DOHH2 (cell line): ENCODE measurements around the gene MAML2.
"Not testable (repeated sequence)": the region's sequence is repeated elsewhere in the genome, so short reads cannot be mapped to it uniquely, and the experiment has no call there.

Source experiments
- H3F3A ChIP-seq: fragments of 200-600 bp; sonication (generic), shearing (Covaris generic); 2 replicates; pipeline ENCODE4 v1.6.0; 2016; ENCODE audit warnings: antibody characterized with exemption, mild to moderate bottlenecking; ENCODE audit not compliant: control insufficient read depth, insufficient read depth
- H3K27ac ChIP-seq: fragments of 200-600 bp; sonication (generic); 2 replicates; pipeline ENCODE4 v1.5.1; 2014; ENCODE audit warnings: low read depth, mild to moderate bottlenecking, low read length, moderate library complexity
- H3K27me3 ChIP-seq: fragments of 200-600 bp; sonication (generic); 2 replicates; pipeline ENCODE4 v1.6.1; 2014; ENCODE audit warnings: mild to moderate bottlenecking, low read length, mixed read lengths; ENCODE audit not compliant: control insufficient read depth
- H3K36me3 ChIP-seq: fragments of 200-600 bp; sonication (generic); 2 replicates; pipeline ENCODE4 v1.6.1; 2014; ENCODE audit warnings: mild to moderate bottlenecking, low read length, moderate library complexity, mixed read lengths; ENCODE audit not compliant: control insufficient read depth
- H3K4me1 ChIP-seq: fragments of 200-600 bp; sonication (generic); 2 replicates; pipeline ENCODE4 v1.6.1; 2014; ENCODE audit warnings: mild to moderate bottlenecking, low read length, mixed read lengths; ENCODE audit not compliant: control insufficient read depth
- H3K4me2 ChIP-seq: fragments of 200-600 bp; sonication (generic); 2 replicates; pipeline ENCODE4 v1.6.0; 2014; ENCODE audit warnings: mild to moderate bottlenecking, low read length, moderate library complexity
- H3K4me3 ChIP-seq: fragments of 200-600 bp; sonication (generic); 2 replicates; pipeline ENCODE4 v1.5.1; 2014; ENCODE audit warnings: mild to moderate bottlenecking, low read length, mixed read lengths
- H3K79me2 ChIP-seq: fragments of 200-600 bp; sonication (generic); 2 replicates; pipeline ENCODE4 v1.6.1; 2014; ENCODE audit warnings: mild to moderate bottlenecking, low read length, mixed read lengths; ENCODE audit not compliant: control insufficient read depth
- H3K9me2 ChIP-seq: fragments of 200-600 bp; sonication (generic); replicated peaks from 2 replicates; pipeline ENCODE4 v1.6.1; 2014; ENCODE audit warnings: mild to moderate bottlenecking, low read length, mixed read lengths; ENCODE audit not compliant: control insufficient read depth
- H3K9me3 ChIP-seq: fragments of 200-600 bp; sonication (generic); 2 replicates; pipeline ENCODE4 v1.6.1; 2014; ENCODE audit warnings: antibody characterized with exemption, low read length, mixed read lengths; ENCODE audit not compliant: control insufficient read depth, insufficient read depth
- H4K20me1 ChIP-seq: fragments of 200-600 bp; sonication (generic); 2 replicates; pipeline ENCODE4 v1.6.0; 2014; ENCODE audit warnings: low read depth, mild to moderate bottlenecking, antibody characterized with exemption, low read length, moderate library complexity; ENCODE audit not compliant: control insufficient read depth, insufficient read depth
- CTCF ChIP-seq: fragments of 200-600 bp; sonication (generic); IDR thresholded peaks from one replicate; pipeline ENCODE4 v1.5.1; 2014; ENCODE audit warnings: antibody characterized with exemption, mild to moderate bottlenecking, low read depth, low read length; ENCODE audit not compliant: poor library complexity, severe bottlenecking
- EZH2phosphoT487 ChIP-seq: fragments of 200-600 bp; sonication (generic); IDR thresholded peaks from 2 replicates; pipeline ENCODE4 v1.6.1; 2017; ENCODE audit warnings: borderline replicate concordance, mild to moderate bottlenecking, antibody characterized with exemption, low read length, moderate library complexity, mixed read lengths

MAML2 gene

GRCh38 chr11:96290031-96290430 is 53.0 kb downstream of the MAML2 start:
- H3K79me2 ChIP-seq: no peaks in the 10 kb centered on the region
- H3F3A ChIP-seq: no peaks in the 10 kb centered on the region
- TF ChIP-seq EZH2phosphoT487 (no peak), CTCF (no peak)
- no peaks in the 10 kb centered on the region for H3K9me3 ChIP-seq
- no peaks in the 10 kb centered on the region for H3K4me1 ChIP-seq
- no peaks in the 10 kb centered on the region for H3K9me2 ChIP-seq
- no peaks in the 10 kb centered on the region for H4K20me1 ChIP-seq
- H3K27ac ChIP-seq: no peak overlapping the region
- no peak overlapping the region for H3K4me2 ChIP-seq
- peaks cover 3% of the 10 kb centered on the region; the same call in 1 of the 2 replicates for H3K27me3 ChIP-seq
- H3K4me3 ChIP-seq: no peak overlapping the region
- H3K36me3 ChIP-seq: no peaks in the 10 kb centered on the region

GRCh38 chr11:96288915-96289314 is 54.1 kb downstream of the MAML2 start:
- Histone ChIP-seq H3F3A (no peaks in the 10 kb centered on the region), H3K36me3 (no peaks in the 10 kb centered on the region), H3K4me3 (no peak overlapping the region), H3K27ac (no peak overlapping the region), H3K9me2 (no peaks in the 10 kb centered on the region), H3K4me1 (no peaks in the 10 kb centered on the region), H3K4me2 (no peak overlapping the region), H3K9me3 (no peaks in the 10 kb centered on the region), H3K27me3 (no peaks in the 10 kb centered on the region), H4K20me1 (no peaks in the 10 kb centered on the region), H3K79me2 (no peaks in the 10 kb centered on the region)
- TF ChIP-seq EZH2phosphoT487 (no peak), CTCF (no peak)

GRCh38 chr11:96287822-96288439 is 55.1 kb downstream of the MAML2 start:
- Histone ChIP-seq H3K4me2 (no peak overlapping the region), H3K79me2 (no peaks in the 10 kb centered on the region), H3F3A (no peaks in the 10 kb centered on the region), H4K20me1 (no peaks in the 10 kb centered on the region), H3K9me2 (no peaks in the 10 kb centered on the region), H3K36me3 (no peaks in the 10 kb centered on the region), H3K4me3 (no peak overlapping the region), H3K27ac (no peak overlapping the region), H3K9me3 (no peaks in the 10 kb centered on the region), H3K4me1 (no peaks in the 10 kb centered on the region), H3K27me3 (no peaks in the 10 kb centered on the region)
- no peak for TF ChIP-seq EZH2phosphoT487
- no peak for TF ChIP-seq CTCF

GRCh38 chr11:96285985-96286384 is 57.0 kb downstream of the MAML2 start:
- not testable (repeated sequence) for H3K4me3 ChIP-seq, H4K20me1 ChIP-seq

More at GRCh38 chr11:96285985-96286384, 57.0 kb downstream of the MAML2 start:
- not testable (repeated sequence) for H3K4me1 ChIP-seq, H3K9me3 ChIP-seq, H3K27ac ChIP-seq, H3F3A ChIP-seq, H3K9me2 ChIP-seq, H3K36me3 ChIP-seq, H3K4me2 ChIP-seq, H3K79me2 ChIP-seq, H3K27me3 ChIP-seq
